H9 (cell line): ENCODE results near the gene CHL1. TPM values are rescaled to one million over a fixed set of nuclear protein-coding genes. Genes with fewer than 3 reads are reported as not detected.

Experiments
- DNase-seq: peaks from one replicate; pipeline ENCODE4 v3.0.0-alpha.2; 2017
- H2AFZ ChIP-seq: one replicate; pipeline ENCODE4 v1.6.1; 2013; ENCODE audit warnings: mild to moderate bottlenecking, low read length, control low read depth, moderate library complexity
- H2AK5ac ChIP-seq: 2 replicates; pipeline ENCODE4 v1.6.1; 2013; ENCODE audit warnings: low read length, control low read depth, mixed read lengths; ENCODE audit not compliant: insufficient read length
- H2BK120ac ChIP-seq: one replicate; pipeline ENCODE4 v1.6.1; 2013; ENCODE audit warnings: low read depth, mild to moderate bottlenecking, low read length, control low read depth, inconsistent platforms; ENCODE audit not compliant: poor library complexity, severe bottlenecking
- H2BK12ac ChIP-seq: 2 replicates; pipeline ENCODE4 v1.6.1; 2013; ENCODE audit warnings: low read length, control low read depth, mixed read lengths, low read depth; ENCODE audit not compliant: insufficient read length
- H2BK15ac ChIP-seq: 2 replicates; pipeline ENCODE4 v1.6.1; 2013; ENCODE audit warnings: low read depth, low read length, control low read depth
- H2BK20ac ChIP-seq: one replicate; pipeline ENCODE4 v1.6.1; 2013; ENCODE audit warnings: low read depth, mild to moderate bottlenecking, low read length, control low read depth, inconsistent platforms; ENCODE audit not compliant: poor library complexity, severe bottlenecking
- H2BK5ac ChIP-seq: 2 replicates; pipeline ENCODE4 v1.6.1; 2013; ENCODE audit warnings: low read length, control low read depth, mixed read lengths; ENCODE audit not compliant: insufficient read length
- H3K14ac ChIP-seq: 2 replicates; pipeline ENCODE4 v1.6.1; 2013; ENCODE audit warnings: low read length, control low read depth; ENCODE audit not compliant: insufficient read depth
- H3K18ac ChIP-seq: 2 replicates; pipeline ENCODE4 v1.6.1; 2013; ENCODE audit warnings: low read depth, mild to moderate bottlenecking, mixed read lengths, low read length, control low read depth; ENCODE audit not compliant: insufficient read length
- H3K23ac ChIP-seq: 2 replicates; pipeline ENCODE4 v1.6.1; 2013; ENCODE audit warnings: low read length, control low read depth, mixed read lengths, low read depth; ENCODE audit not compliant: insufficient read length
- H3K23me2 ChIP-seq: 2 replicates; pipeline ENCODE4 v1.6.1; 2013; ENCODE audit warnings: low read depth, mild to moderate bottlenecking, mixed read lengths, low read length, control low read depth; ENCODE audit not compliant: insufficient read length, poor library complexity, severe bottlenecking
- H3K27ac ChIP-seq: 2 replicates; pipeline ENCODE4 v1.5.1; 2013; ENCODE audit warnings: low read length, control low read depth, mixed read lengths, low read depth; ENCODE audit not compliant: insufficient read length
- H3K27me3 ChIP-seq: 2 replicates; pipeline ENCODE4 v1.6.1; 2013; ENCODE audit warnings: low read length, control low read depth, inconsistent platforms; ENCODE audit not compliant: insufficient read depth
- H3K4ac ChIP-seq: 2 replicates; pipeline ENCODE4 v1.6.1; 2013; ENCODE audit warnings: low read depth, mild to moderate bottlenecking, control low read depth, inconsistent platforms, low read length, moderate library complexity
- H3K4me1 ChIP-seq: 2 replicates; pipeline ENCODE4 v1.6.1; 2013; ENCODE audit warnings: low read length, control low read depth, inconsistent platforms; ENCODE audit not compliant: insufficient read depth
- H3K4me2 ChIP-seq: 2 replicates; pipeline ENCODE4 v1.6.1; 2013; ENCODE audit warnings: low read length, control low read depth, mixed read lengths; ENCODE audit not compliant: insufficient read length, insufficient read depth
- H3K56ac ChIP-seq: 2 replicates; pipeline ENCODE4 v1.6.1; 2013; ENCODE audit warnings: low read depth, mild to moderate bottlenecking, mixed read lengths, low read length, control low read depth; ENCODE audit not compliant: insufficient read length
- H3K79me1 ChIP-seq: 2 replicates; pipeline ENCODE4 v1.6.1; 2013; ENCODE audit warnings: low read depth, mild to moderate bottlenecking, moderate library complexity, low read length, control low read depth, inconsistent platforms; ENCODE audit not compliant: insufficient read depth, poor library complexity, severe bottlenecking
- H3K79me2 ChIP-seq: 2 replicates; pipeline ENCODE4 v1.6.1; 2013; ENCODE audit warnings: low read length, control low read depth, inconsistent platforms; ENCODE audit not compliant: insufficient read depth
- H3K9ac ChIP-seq: 2 replicates; pipeline ENCODE4 v1.6.1; 2013; ENCODE audit warnings: low read length, control low read depth, mixed read lengths; ENCODE audit not compliant: insufficient read length; ENCODE audit errors: extremely low read depth
- H3K9me3 ChIP-seq: one replicate; pipeline ENCODE4 v1.6.1; 2013; ENCODE audit warnings: low read depth, low read length, inconsistent platforms; ENCODE audit not compliant: control insufficient read depth
- H3T11ph ChIP-seq: one replicate; pipeline ENCODE4 v1.6.1; 2013; ENCODE audit warnings: mild to moderate bottlenecking, low read length, control low read depth, inconsistent platforms
- H4K20me1 ChIP-seq: one replicate; pipeline ENCODE4 v1.6.1; 2013; ENCODE audit not compliant: control insufficient read depth, insufficient read length, insufficient read depth
- H4K5ac ChIP-seq: 2 replicates; pipeline ENCODE4 v1.6.1; 2013; ENCODE audit warnings: low read depth, mild to moderate bottlenecking, mixed read lengths, low read length, control low read depth; ENCODE audit not compliant: insufficient read length
- H4K8ac ChIP-seq: replicated peaks from 2 replicates; pipeline ENCODE4 v1.6.1; 2013; ENCODE audit warnings: low read length, control low read depth, mixed read lengths, low read depth; ENCODE audit not compliant: insufficient read length
- H4K91ac ChIP-seq: 2 replicates; pipeline ENCODE4 v1.6.1; 2013; ENCODE audit warnings: low read depth, mild to moderate bottlenecking, moderate library complexity, mixed read lengths, low read length, control low read depth; ENCODE audit not compliant: insufficient read length
- H3K27ac Mint-ChIP-seq, 3 experiments: 2 replicates in 2 of 3; 3 replicates in 1 of 3; pipeline ENCODE4 v1.8.0; 2020 to 2021; ENCODE audit warnings: mixed read lengths in 3 of 3, mild to moderate bottlenecking in 1 of 3, moderate library complexity in 1 of 3
- H3K27me3 Mint-ChIP-seq: 2 replicates; pipeline ENCODE4 v1.8.0; 2021; ENCODE audit warnings: low read depth, mild to moderate bottlenecking, moderate library complexity, mixed read lengths
- H3K36me3 Mint-ChIP-seq, 3 experiments: 2 replicates in 2 of 3; 3 replicates in 1 of 3; pipeline ENCODE4 v1.8.0; 2020 to 2021; ENCODE audit warnings: low read depth in 3 of 3, mixed read lengths in 3 of 3; ENCODE audit not compliant: insufficient read depth in 1 of 3
- H3K4me1 Mint-ChIP-seq, 2 experiments: 2 replicates each; pipeline ENCODE4 v1.8.0; 2020; ENCODE audit warnings: mixed read lengths in 2 of 2
- H3K4me3 Mint-ChIP-seq, 2 experiments: 2 replicates in 1 of 2; 3 replicates in 1 of 2; pipeline ENCODE4 v1.8.0; 2020 to 2021; ENCODE audit warnings: mild to moderate bottlenecking in 2 of 2, mixed read lengths in 2 of 2, moderate library complexity in 1 of 2
- H3K9me3 Mint-ChIP-seq, 2 experiments: 2 replicates in 1 of 2; 3 replicates in 1 of 2; pipeline ENCODE4 v1.8.0; 2020; ENCODE audit warnings: mild to moderate bottlenecking in 2 of 2, mixed read lengths in 2 of 2, moderate library complexity in 1 of 2
- CTCF ChIP-seq: fragments of 200-600 bp; sonication (generic); conservative IDR thresholded peaks from 3 replicates; pipeline ENCODE4 v1.8.0; 2021; ENCODE audit warnings: antibody characterized with exemption, mild to moderate bottlenecking
- WGBS: extraction: QIAGEN DNeasy Blood & Tissue Kit; methylation state at CpG from one replicate; pipeline ENCODE4 v1.1.7; 2013; ENCODE audit warnings: missing lambda C conversion rate, low lambda C conversion rate, mixed read lengths; ENCODE audit not compliant: insufficient read length; ENCODE audit errors: extremely low coverage; 5-methylcytosine and 5-hydroxymethylcytosine counted together
- total RNA-seq: library from RNA; stranded (reverse); gene quantifications from 2 replicates; pipeline ENCODE4 v1.2.1, GENCODE V29; 2021

The CHL1 gene
- total RNA-seq, 1 experiment from 2014 or later = not detected

DNA sequence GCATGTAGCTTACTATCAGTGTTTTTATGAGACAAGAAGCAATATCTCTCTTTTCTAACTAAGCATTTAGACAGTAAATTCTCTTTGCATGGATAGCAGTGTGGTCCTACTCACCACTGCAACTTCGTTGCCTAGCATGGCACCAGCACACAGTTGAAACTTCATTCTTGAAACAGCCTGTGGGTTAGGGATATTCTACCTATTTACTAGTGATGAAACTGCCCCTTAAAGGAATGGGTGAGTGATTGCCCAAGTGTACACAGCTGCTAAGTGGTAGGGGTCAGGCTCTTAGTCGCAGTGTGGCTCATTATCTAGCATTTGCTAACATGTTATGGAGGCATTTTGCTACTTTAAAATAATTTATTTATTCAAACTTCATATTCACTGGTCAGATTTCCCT lies 78.4 kb downstream of the CHL1 start:
- Histone ChIP-seq H3K14ac (no peak overlapping the region), H3T11ph (no peak overlapping the region), H3K4me2 (no peak overlapping the region), H4K20me1 (no peaks in the 10 kb centered on the region), H3K27me3 (no peaks in the 10 kb centered on the region), H3K4me1 (no peaks in the 10 kb centered on the region), H3K23me2 (no peaks in the 10 kb centered on the region), H3K27ac (no peak overlapping the region), H3K4ac (no peak overlapping the region), H3K23ac (no peak overlapping the region), H3K56ac (no peak overlapping the region), H3K79me2 (no peaks in the 10 kb centered on the region), H2BK12ac (no peak overlapping the region), H2BK20ac (no peak overlapping the region), H3K9ac (no peak overlapping the region), H2BK15ac (no peak overlapping the region), H2AFZ (no peak overlapping the region), H3K9me3 (no peaks in the 10 kb centered on the region), H4K91ac (no peak overlapping the region), H3K18ac (no peak overlapping the region), H4K5ac (no peak overlapping the region), H4K8ac (no peak overlapping the region), H2AK5ac (no peak overlapping the region), H2BK5ac (no peak overlapping the region), H3K79me1 (no peaks in the 10 kb centered on the region), H2BK120ac (no peak overlapping the region)
- no peaks in the 10 kb centered on the region for H3K4me1 Mint-ChIP-seq
- no peak for TF ChIP-seq CTCF
- H3K36me3 Mint-ChIP-seq = no peaks in the 10 kb centered on the region
- no peaks in the 10 kb centered on the region for H3K9me3 Mint-ChIP-seq
- H3K27ac Mint-ChIP-seq = no peak overlapping the region
- no peak for DNase-seq
- WGBS = no CpG with 5 or more reads among the region's 2 CpGs
- no peak overlapping the region for H3K4me3 Mint-ChIP-seq
- H3K27me3 Mint-ChIP-seq = peaks cover 1% of the 10 kb centered on the region; the same call in 1 of the 2 replicates
